Astrocyte of the spinal cord (primary cell): ENCODE data around the gene C9orf57.
"Not testable (repeated sequence)": the region's sequence is repeated elsewhere in the genome, so short reads cannot be mapped to it uniquely, and the experiment has no call there.

Experiments
- DNase-seq: peaks from one replicate; pipeline ENCODE4 v3.0.0; 2011; ENCODE audit warnings: low read depth, low spot score
- H3K4me3 ChIP-seq: 2 replicates; pipeline ENCODE4 v1.5.1; 2011; ENCODE audit warnings: low read depth, mild to moderate bottlenecking, low read length, moderate library complexity
- CTCF ChIP-seq: IDR thresholded peaks from 2 replicates; pipeline ENCODE4 v1.5.1; 2012; ENCODE audit warnings: low read depth, mild to moderate bottlenecking, low read length, inconsistent platforms
- in situ Hi-C: cut with HindIII; loops from 2 replicates; pipeline ENCODE4 v1.10.0; 2017; ENCODE audit warnings: low sequenced_read_pairs

C9orf57 gene, protein sequence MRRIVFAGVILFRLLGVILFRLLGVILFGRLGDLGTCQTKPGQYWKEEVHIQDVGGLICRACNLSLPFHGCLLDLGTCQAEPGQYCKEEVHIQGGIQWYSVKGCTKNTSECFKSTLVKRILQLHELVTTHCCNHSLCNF

DNA sequence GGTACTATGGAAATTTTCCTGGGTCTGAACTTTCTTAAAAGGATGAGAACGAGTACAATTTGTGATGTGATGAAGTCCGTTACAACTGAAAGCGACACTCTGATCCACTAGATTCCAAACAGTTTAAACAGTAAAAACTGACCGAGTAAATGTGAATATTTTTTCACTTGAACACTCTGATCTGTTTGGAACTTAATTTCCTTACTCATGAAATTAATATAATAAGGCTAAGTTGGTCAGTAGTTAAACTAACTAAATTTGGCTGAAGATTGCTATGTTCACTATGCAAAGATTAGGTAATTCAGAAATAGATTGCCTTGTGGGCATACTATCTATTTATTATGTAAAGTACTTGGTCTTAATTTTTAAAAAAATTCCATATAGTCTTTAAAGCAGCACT, at the start of gene C9orf57:
Gene C9orf57 (minus strand): TSS at position 101 of the 400 bp plus-strand sequence. CDS start 1,282 bp downstream, outside the sequence.
- H3K4me3 ChIP-seq = no peak within 1 kb of the TSS
- in situ Hi-C loops = no loop called here
- no peak for TF ChIP-seq CTCF
- DNase-seq = no peak

GRCh38 chr9:72102520-72102919, 42.1 kb upstream of the C9orf57 start:
- no peak for DNase-seq
- H3K4me3 ChIP-seq = no peak overlapping the region
- no peak for TF ChIP-seq CTCF
- in situ Hi-C loops = no loop called here

DNA sequence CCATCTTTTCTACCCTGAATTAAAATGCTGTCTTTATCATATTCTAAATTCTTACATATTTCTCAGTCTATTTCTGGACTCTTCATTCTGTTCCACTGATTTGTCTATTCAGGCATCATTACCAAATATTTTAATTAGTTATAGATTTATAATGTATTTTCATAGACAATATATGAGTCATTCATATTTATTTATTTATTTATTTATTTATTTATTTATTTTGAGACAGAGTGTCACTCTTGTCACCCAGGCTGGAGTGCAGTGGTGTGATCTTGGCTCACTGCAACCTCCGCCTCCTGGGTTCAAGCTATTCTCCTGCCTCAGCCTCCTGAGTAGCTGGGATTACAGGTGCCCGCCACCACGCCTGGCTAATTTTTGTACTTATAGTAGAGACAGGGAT, 35.1 kb upstream of the C9orf57 start:
- H3K4me3 ChIP-seq, in situ Hi-C loops: not testable (repeated sequence)

DNA sequence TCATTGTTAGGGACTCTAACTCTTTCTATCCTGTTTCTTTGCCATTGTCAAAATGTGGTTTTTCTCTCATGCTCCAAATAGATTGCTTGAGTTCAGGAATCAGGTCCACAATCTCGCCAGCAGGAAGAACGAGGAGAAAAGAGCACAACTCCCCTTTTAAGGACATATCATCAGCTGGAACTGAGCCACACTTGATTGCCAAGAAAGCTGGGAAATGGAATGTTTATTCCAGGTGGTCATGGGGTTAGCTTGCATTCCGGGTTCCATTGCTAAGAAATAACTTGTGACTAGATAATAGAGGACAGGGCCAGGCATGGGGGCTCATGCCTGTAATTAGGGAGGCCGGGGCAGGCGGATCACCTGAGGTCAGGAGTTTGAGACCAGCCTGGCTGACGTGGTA, 32.4 kb upstream of the C9orf57 start:
- no peak overlapping the region for H3K4me3 ChIP-seq
- TF ChIP-seq CTCF = no peak
- in situ Hi-C loops = no loop called here
- no peak for DNase-seq

More for the DNA sequence above, 35.1 kb upstream of the C9orf57 start:
- not testable (repeated sequence) for DNase-seq

- no peak for TF ChIP-seq CTCF
- no peak overlapping the region for H3K4me3 ChIP-seq
- in situ Hi-C loops = no loop called here
- no peak for DNase-seq
Observed at GRCh38 chr9:72089451-72090130, 29.2 kb upstream of the C9orf57 start.

DNA sequence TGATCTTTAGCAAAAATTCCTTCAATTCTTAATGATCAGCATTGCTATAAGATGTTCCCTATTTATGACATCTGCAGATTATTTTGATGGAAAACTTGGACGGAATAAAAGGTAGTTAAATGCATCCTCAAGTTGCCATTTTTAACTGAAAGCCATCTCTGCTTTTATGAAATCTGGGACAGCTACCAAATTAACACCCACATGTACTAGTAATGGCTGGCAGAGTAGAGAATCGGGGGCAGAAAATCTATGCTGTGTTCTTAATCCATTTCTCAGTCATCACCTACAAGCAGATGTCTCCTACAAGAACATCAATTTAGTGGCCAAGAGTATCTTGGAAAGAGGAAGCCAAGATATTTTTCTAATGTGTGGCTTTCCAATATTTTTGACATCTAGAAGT, 22.1 kb upstream of the C9orf57 start:
- no peak overlapping the region for H3K4me3 ChIP-seq
- in situ Hi-C loops = no loop called here
- no peak for DNase-seq
- TF ChIP-seq CTCF = no peak

DNA sequence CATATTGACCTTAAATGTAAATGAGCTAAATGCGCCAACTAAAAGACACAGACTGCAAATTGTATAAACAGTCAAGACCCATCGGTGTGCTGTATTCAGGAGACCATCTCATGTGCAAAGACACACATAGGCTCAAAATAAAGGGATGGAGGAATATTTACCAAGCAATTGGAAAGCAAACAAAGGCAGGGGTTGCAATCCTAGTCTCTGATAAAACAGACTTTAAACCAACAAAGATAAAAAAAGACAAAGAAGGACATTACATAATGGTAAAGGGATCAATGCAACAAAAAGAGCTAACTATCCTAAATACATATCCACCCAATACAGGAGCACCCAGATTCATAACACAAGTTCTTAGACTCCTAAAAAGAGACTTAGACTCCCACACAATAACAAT, 14.3 kb upstream of the C9orf57 start:
- H3K4me3 ChIP-seq, in situ Hi-C loops, DNase-seq: not testable (repeated sequence)

DNA sequence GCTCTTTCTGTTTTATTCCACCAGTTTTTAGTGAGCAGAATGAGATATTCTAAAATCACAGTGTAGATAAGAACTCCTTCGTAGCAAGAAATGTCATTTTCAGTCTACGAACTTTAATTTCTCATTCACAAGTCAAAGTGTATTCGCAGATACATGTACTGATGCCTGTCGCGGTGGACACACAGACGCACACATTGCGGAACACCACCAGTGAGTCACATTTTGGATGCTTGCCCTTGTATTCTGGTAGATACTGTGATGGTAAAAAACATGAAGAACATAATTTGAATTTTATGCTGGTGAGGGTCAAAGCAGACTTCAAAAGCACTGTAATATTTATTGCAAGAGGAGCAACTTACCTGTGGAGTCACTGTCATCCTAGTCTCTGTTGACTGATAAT, 4.7 kb upstream of the C9orf57 start:
- DNase-seq = no peak
- no peak for TF ChIP-seq CTCF
- H3K4me3 ChIP-seq = no peak overlapping the region
- in situ Hi-C loops = no loop called here
